HTR-8/SVneo (cell line): ENCODE measurements around the gene TRAIP.
"Not testable (repeated sequence)": the region's sequence is repeated elsewhere in the genome, so short reads cannot be mapped to it uniquely, and the experiment has no call there.

Source experiments
- DNase-seq: peaks from one replicate; pipeline ENCODE4 v3.0.0; 2011; ENCODE audit warnings: low spot score, mixed read lengths; ENCODE audit not compliant: insufficient read length
- FAIRE-seq: peaks from 2 replicates; lab custom pipeline; 2011; peaks lifted over from hg19 to GRCh38; lab: Jason Lieb, UNC

The TRAIP gene

DNA sequence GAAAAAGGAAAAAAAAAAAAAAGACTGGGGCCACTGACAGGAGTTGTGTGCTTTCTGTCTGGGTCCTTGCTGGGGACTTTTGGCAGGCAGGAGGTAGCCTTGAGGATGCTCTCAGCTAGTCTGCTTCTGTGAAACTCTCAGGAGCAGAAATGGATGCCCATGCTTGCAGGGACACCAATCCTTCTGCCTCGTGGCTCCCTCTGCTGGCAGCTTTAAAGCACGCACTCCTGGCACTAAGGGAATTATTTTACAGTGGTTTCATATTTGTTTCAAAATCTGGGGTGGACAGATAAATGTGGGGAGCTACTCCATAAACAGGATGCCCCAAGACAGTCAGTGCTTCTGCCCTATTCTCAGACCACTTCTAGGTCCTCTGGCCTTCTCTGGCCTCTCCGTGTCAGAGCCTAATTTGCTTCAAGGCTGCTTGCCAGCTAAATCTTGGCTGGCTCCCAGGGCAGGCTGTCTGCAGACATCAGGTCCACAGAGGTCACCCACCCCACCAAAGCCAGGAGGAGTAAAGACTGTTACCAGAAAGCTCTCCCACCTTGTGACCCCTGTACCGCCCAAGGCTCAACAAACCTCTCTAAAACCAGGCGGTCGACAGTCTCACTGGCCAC, 17.1 kb downstream of the TRAIP start:
- FAIRE-seq (peak; percentile 70), DNase-seq (peak; percentile 81)

- FAIRE-seq, result no peak
Measured at GRCh38 chr3:49831341-49831740, 25.0 kb downstream of the TRAIP start.

DNA sequence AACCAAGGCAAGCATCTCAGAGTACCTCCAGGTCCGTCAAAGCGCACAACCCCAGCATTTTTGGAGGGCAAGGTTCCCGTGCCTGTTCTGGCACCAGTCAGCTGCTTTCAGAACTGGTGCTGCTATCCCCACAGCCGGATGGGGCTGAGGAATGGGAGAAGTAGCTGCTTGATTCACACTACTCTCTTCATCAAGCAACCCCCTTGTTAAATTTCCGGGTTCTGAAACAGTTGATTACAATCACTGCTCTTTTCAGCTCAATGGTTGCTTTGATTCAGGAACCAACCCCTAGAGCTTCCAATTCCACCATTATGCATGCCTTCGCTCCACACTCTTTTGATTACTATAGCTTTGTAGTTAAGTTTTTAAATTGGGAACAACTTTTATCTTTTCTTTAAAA, 30.3 kb downstream of the TRAIP start:
- FAIRE-seq (no peak), DNase-seq (no peak)

More at GRCh38 chr3:49831341-49831740, 25.0 kb downstream of the TRAIP start:
- no peak for DNase-seq

DNA sequence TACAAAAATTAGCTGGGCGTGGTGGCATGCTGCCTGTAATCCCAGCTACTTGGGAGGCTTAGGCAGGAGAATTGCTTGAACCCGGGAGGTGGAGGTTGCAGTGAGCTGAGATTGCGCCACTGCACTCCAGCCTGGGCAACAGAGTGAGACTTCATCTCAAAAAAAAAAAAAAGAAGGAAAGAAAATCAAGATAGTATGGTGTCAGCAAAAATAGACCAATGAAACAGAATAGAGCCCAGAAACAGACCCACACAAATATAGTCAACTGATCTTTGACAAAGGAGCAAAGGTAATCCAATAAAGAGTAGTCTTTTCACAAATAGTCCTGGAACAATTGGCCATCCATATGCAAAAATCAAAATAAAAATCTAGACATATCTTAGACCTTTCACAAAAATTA, 33.2 kb downstream of the TRAIP start:
- not testable (repeated sequence) for FAIRE-seq, DNase-seq

GRCh38 chr3:49813497-49814174, 42.7 kb downstream of the TRAIP start, which contains the start of gene UBA7:
UBA7 (minus strand) TSS chr3:49813953; CDS start chr3:49813787, 166 bp downstream.
- FAIRE-seq, result no peak
- DNase-seq, result peak; percentile 70

DNA sequence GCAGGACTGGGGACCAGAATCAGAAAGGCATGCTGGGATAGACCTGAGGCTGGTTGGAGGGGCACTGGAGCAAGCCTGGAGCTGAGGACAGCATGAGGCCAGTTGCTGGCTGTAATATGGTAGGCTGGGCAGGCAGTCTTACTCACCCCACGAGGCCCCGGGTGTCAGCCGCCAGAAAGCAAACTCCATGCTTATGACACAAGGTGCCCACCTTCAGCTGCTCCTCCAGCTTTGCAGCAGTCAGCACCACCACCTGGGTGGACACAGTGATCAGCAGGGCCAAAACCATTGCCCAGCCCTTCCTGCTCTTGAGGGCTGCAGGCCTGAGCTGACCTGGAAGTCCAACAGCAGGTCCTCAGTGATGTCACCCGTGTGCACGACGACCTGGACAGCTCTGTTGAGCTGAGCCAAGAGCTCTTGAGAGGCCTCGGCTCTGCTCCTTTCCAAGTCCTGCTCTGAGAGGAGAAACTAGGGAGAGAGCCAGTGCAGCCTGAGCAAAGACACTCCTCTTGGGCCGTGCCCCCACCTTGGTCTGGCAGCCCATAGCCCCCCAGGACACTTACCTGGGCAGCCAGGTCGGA, 43.4 kb downstream of the TRAIP start:
- DNase-seq (no peak), FAIRE-seq (no peak)

- DNase-seq (no peak), FAIRE-seq (no peak)
Measured at GRCh38 chr3:49807431-49808114, 48.8 kb downstream of the TRAIP start.

DNA sequence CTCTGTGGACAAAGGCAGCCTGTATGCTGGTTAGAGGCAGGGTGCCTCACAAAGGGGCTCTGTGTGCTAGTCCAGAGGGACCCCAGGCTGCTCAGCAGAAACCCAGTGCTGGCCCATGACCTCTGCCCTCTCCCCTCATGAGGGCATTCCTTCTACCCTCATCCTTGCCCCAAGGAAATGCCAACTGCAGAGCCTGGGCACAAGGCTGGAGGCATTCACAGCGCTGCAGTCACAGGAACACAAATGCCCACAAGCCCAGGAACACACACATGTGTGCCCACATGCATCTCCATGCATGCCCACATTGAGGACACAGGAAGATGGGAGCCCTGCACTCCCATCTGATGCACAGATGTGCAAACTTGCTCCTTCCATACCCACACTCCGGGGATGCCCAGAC, 49.5 kb downstream of the TRAIP start:
- no peak for DNase-seq
- no peak for FAIRE-seq

GRCh38 chr3:49805897-49806701, 50.3 kb downstream of the TRAIP start:
- DNase-seq (no peak), FAIRE-seq (no peak)

DNA sequence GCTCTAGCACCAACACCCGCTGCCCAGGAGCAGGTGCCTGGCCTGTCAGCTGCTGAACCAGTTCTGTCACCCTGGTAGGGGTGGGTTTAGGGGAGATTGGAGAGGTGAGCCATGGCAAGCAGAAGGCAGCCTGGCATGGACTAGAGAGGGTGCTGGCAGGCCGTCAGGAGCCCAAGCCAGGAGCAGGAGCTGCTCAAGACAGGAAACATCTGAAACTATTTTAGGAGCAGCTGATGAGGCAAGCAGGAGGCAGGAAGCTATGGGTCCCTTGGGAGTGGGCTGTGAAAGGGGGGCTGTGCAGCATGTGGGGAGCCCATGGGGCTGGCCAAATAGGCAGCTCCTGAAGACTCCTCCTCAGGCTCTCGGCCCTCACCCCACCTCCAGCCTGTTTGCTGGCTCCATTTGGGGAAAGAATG, 51.0 kb downstream of the TRAIP start:
- DNase-seq, result no peak
- FAIRE-seq, result no peak

- FAIRE-seq, result no peak
- no peak for DNase-seq
Measured at GRCh38 chr3:49804141-49805041, 52.0 kb downstream of the TRAIP start.

GRCh38 chr3:49803465-49804140, 52.8 kb downstream of the TRAIP start:
- no peak for DNase-seq
- no peak for FAIRE-seq

DNA sequence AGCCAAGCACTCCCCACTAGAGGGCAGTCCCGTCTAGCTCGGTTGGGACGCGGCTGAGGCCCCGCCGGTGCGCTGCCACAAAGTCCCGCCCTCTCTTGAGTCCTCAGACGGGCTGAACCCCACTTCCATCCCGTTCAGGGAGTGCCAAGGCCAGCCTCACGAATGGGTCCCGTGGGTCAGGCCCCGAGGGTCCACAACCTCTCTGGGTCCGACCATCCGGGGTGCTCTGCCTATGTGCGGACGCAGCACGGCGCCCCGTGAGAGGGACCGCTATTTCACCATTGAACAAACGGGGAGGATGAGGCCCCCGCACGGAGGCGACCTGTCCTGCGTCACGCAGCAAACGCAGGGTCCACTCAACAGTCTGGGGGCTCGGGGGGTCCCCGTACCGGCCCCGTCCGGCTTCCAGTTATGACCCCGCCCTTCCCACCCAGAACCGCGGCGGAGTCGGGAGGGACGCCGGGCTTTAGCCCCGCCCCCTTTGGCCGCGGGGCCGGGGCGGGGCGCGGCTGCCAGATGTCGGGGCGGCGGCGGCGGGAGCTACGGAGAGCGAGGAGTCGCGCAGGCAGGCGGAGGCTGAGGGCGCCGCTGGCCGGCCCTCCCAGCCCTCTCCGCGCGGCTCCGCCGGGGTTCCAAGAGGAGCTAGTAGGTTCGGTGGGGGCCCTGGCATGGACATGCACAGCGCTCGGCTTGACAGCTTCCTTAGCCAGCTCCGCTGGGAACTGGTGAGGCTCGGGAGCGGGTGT, 53.5 kb downstream of the TRAIP start, which contains the start of gene INKA1:
Gene INKA1, plus strand, starts transcription at position 543 of the 746 bp plus-strand sequence. Its CDS starts 132 bp downstream, at position 675.
- FAIRE-seq (no peak), DNase-seq (peak; percentile 83)

- DNase-seq, result no peak
- FAIRE-seq, result no peak
Measured at GRCh38 chr3:49801160-49801559, 55.2 kb downstream of the TRAIP start.

- FAIRE-seq (peak; percentile 54), DNase-seq (peak; percentile 76)
Measured at GRCh38 chr3:49799761-49800160, 56.6 kb downstream of the TRAIP start, which contains the start of gene CDHR4. CDHR4 (minus strand) TSS chr3:49799873; CDS start chr3:49799812, 61 bp downstream.

DNA sequence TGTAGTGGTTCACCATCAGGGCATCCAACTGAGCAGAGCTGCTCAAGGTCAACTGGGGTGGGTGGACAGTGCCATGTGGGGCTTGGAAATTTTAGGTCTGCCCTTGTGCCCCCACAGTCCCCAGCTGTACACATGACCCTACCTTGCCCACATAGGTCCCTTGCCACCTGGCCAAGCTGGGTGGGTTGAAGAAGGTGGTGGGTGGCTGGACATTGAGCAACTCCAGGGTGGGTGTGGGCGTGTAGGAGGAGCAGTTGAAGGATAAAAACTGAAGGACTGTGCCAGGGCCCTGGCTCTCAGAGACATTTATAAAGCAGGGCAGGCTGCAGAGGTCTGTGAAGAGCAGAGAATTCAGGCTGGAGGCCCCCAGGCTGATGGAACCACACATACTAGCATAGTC, 57.3 kb downstream of the TRAIP start:
- no peak for DNase-seq
- peak; percentile 26 for FAIRE-seq
